HepG2 (cell line): ENCODE measurements around the gene ADCY6. TPM values are rescaled to one million over a fixed set of nuclear protein-coding genes. Genes with fewer than 3 reads are reported as not detected.

Experiments
- DMAP1 ChIP-seq: IDR thresholded peaks from 2 replicates; pipeline ENCODE4 v1.6.1; 2016
- KDM2A ChIP-seq: sonication (generic); formaldehyde crosslinking; IDR thresholded peaks from 2 replicates; pipeline ENCODE4 v1.4.0; 2020; ENCODE audit warnings: low read depth, missing genetic modification reagents, borderline replicate concordance
- MEF2D ChIP-seq: sonication (generic); formaldehyde crosslinking; IDR thresholded peaks from 2 replicates; pipeline ENCODE4 v1.5.1; 2020; ENCODE audit warnings: mild to moderate bottlenecking, missing genetic modification reagents
- TBX2 ChIP-seq: sonication (generic); formaldehyde crosslinking; IDR thresholded peaks from 2 replicates; pipeline ENCODE4 v1.5.0; 2020; ENCODE audit warnings: missing genetic modification reagents, mild to moderate bottlenecking, borderline replicate concordance
- ZNF232 ChIP-seq: sonication (generic); formaldehyde crosslinking; IDR thresholded peaks from 2 replicates; pipeline ENCODE4 v1.4.0; 2020; ENCODE audit warnings: missing genetic modification reagents, borderline replicate concordance
- ZNF263 ChIP-seq: sonication (generic); formaldehyde crosslinking; IDR thresholded peaks from 2 replicates; pipeline ENCODE4 v1.4.0; 2020; ENCODE audit warnings: missing genetic modification reagents
- ZNF383 ChIP-seq: sonication (generic); formaldehyde crosslinking; IDR thresholded peaks from 2 replicates; pipeline ENCODE4 v1.4.0; 2020; ENCODE audit warnings: missing genetic modification reagents, mild to moderate bottlenecking, borderline replicate concordance
- ZNF501 ChIP-seq: sonication (generic); formaldehyde crosslinking; IDR thresholded peaks from 2 replicates; pipeline ENCODE4 v1.5.1; 2020; ENCODE audit warnings: mild to moderate bottlenecking, moderate library complexity, missing genetic modification reagents
- ZNF629 ChIP-seq: sonication (generic); formaldehyde crosslinking; conservative IDR thresholded peaks from 2 replicates; pipeline ENCODE4 v1.5.0; 2020; ENCODE audit warnings: missing genetic modification reagents
- ZNF772 ChIP-seq: sonication (generic); formaldehyde crosslinking; IDR thresholded peaks from 2 replicates; pipeline ENCODE4 v1.5.0; 2020; ENCODE audit warnings: mild to moderate bottlenecking, missing genetic modification reagents
- polyA plus RNA-seq, 8 experiments: library from polyadenylated mRNA; depleted of rRNA in 3 of 8; stranded (reverse) in 7 of 8; unstranded in 1 of 8; fragments of >200 nt; fragmentation: Illumina TruSeq in 4 of 8; extraction: Trizol in 4 of 8; gene quantifications; 2 replicates each; pipeline versions ENCODE4 v1.2.1 to v1.2.3, GENCODE V29; 2011 to 2016; ENCODE audit warnings: low read depth in 4 of 8, missing spikeins in 1 of 8, mixed read lengths in 1 of 8; ENCODE audit not compliant: insufficient read depth in 1 of 8
- total RNA-seq, 5 experiments: library from RNA; depleted of rRNA; stranded (reverse); fragments of >200 nt; fragmentation: Illumina TruSeq; extraction: Trizol; gene quantifications; 2 replicates each; pipeline ENCODE4 v1.2.3, GENCODE V29; 2016; ENCODE audit warnings: low read depth in 1 of 5
- TF ChIP-seq, protein P1 (sequence below): sonication (generic); formaldehyde crosslinking; IDR thresholded peaks from 2 replicates; pipeline ENCODE4 v1.4.0; 2020; ENCODE audit warnings: mild to moderate bottlenecking, missing genetic modification reagents
- TF ChIP-seq, protein P2 (sequence below): sonication (generic); formaldehyde crosslinking; IDR thresholded peaks from 2 replicates; pipeline ENCODE4 v1.5.1; 2020; ENCODE audit warnings: mild to moderate bottlenecking, missing genetic modification reagents
- TF ChIP-seq, protein P3 (sequence below): IDR thresholded peaks from 2 replicates; pipeline ENCODE4 v1.6.1; 2018; ENCODE audit warnings: missing genetic modification reagents, mild to moderate bottlenecking, missing compliant biosample characterization
- TF ChIP-seq, protein P4 (sequence below), 2 experiments: sonication (generic) in 1 of 2; formaldehyde crosslinking in 1 of 2; IDR thresholded peaks; 2 replicates each; pipeline versions ENCODE4 v1.4.0 to v1.6.1; 2018 to 2020; ENCODE audit warnings: missing genetic modification reagents in 2 of 2, borderline replicate concordance in 1 of 2, low read depth in 1 of 2, mild to moderate bottlenecking in 1 of 2, missing biosample characterization in 1 of 2
- TF ChIP-seq, protein P5 (sequence below): IDR thresholded peaks from 2 replicates; pipeline ENCODE4 v1.6.1; 2016; ENCODE audit warnings: missing compliant biosample characterization, missing genetic modification reagents, borderline replicate concordance
- TF ChIP-seq, protein P6 (sequence below): sonication (generic); formaldehyde crosslinking; IDR thresholded peaks from 2 replicates; pipeline ENCODE4 v1.4.0; 2020; ENCODE audit warnings: missing genetic modification reagents, low read depth, mild to moderate bottlenecking, borderline replicate concordance

The ADCY6 gene
- total and polyA plus RNA-seq, 2 of the 13 experiments (the other 11 are each of a cell fraction or from before 2014, with no cell fraction given): 10.6 to 11.8 TPM

DNA sequence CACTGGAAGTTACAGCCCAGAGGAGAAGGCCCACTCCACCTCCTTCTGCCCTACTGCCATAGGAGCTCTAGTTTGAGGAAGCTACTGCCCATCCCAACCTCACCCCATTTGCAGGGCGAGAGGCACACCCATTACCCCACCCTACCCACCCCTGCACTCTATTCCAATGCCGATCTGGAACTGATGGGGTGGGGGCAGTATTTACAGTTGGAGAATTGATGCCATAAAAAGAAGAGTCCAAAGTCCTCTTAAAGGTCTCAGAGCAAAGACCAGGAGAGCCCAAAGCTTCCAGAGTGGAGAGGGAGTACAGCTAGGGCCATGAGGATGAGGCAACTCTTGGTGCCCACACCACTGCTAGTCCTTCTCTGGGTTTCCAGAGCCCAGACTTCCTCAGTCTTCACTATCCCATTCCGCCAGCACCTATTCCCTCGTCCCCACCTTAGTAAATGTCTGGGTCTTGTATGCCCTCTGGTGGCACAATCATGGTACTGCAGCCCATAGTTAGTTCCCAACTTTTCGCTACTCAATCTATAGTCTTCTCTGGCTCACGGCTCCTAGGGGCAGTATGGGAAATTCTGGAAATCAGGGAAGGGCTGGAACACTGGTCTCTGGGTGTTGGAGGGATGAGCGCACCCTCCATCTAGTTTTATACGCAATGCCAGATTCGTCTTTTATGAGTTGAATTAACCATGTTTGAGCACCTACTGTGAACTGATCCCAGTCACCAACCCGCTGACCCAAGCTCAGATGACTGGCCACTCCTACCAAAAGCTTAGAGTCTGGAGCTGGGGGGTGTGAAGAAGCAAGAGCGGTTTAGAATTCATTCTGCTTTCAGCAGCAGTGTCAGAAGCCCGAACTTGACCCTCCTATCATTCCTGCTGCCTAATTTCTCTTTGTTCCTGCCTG lies 6.9 kb upstream of the ADCY6 start (continued):
- TF ChIP-seq, protein P1, sequence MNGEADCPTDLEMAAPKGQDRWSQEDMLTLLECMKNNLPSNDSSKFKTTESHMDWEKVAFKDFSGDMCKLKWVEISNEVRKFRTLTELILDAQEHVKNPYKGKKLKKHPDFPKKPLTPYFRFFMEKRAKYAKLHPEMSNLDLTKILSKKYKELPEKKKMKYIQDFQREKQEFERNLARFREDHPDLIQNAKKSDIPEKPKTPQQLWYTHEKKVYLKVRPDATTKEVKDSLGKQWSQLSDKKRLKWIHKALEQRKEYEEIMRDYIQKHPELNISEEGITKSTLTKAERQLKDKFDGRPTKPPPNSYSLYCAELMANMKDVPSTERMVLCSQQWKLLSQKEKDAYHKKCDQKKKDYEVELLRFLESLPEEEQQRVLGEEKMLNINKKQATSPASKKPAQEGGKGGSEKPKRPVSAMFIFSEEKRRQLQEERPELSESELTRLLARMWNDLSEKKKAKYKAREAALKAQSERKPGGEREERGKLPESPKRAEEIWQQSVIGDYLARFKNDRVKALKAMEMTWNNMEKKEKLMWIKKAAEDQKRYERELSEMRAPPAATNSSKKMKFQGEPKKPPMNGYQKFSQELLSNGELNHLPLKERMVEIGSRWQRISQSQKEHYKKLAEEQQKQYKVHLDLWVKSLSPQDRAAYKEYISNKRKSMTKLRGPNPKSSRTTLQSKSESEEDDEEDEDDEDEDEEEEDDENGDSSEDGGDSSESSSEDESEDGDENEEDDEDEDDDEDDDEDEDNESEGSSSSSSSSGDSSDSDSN (CRISPR knock-in tag): 0 out of 2 replicates have a peak, but pooled peaks have one; percentile 40
- TF ChIP-seq, protein P2, sequence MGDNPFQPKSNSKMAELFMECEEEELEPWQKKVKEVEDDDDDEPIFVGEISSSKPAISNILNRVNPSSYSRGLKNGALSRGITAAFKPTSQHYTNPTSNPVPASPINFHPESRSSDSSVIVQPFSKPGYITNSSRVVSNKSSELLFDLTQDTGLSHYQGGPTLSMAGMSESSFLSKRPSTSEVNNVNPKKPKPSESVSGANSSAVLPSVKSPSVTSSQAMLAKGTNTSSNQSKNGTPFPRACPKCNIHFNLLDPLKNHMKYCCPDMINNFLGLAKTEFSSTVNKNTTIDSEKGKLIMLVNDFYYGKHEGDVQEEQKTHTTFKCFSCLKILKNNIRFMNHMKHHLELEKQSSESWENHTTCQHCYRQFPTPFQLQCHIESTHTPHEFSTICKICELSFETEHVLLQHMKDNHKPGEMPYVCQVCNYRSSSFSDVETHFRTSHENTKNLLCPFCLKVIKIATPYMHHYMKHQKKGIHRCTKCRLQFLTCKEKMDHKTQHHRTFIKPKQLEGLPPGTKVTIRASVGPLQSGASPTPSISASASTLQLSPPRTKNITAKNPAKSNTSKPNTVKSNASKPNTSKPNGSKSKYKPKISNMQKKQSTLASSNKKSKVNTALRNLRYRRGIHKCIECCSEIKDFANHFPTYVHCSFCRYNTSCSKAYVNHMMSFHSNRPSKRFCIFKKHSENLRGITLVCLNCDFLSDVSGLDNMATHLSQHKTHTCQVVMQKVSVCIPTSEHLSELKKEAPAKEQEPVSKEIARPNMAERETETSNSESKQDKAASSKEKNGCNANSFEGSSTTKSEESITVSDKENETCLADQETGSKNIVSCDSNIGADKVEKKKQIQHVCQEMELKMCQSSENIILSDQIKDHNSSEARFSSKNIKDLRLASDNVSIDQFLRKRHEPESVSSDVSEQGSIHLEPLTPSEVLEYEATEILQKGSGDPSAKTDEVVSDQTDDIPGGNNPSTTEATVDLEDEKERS (CRISPR knock-in tag): no peak
- TF ChIP-seq ZNF629 (CRISPR knock-in tag) (peak; percentile 45; the same call in 1 of the 2 replicates), ZNF772 (CRISPR knock-in tag) (no peak), ZNF383 (no peak), MEF2D (CRISPR knock-in tag) (0 out of 2 replicates have a peak, but pooled peaks have one; percentile 18), TBX2 (CRISPR knock-in tag) (0 out of 2 replicates have a peak, but pooled peaks have one; percentile 22), KDM2A (0 out of 2 replicates have a peak, but pooled peaks have one; percentile 42), DMAP1 (CRISPR knock-in tag) (no peak), ZNF501 (CRISPR knock-in tag) (no peak), ZNF263 (CRISPR knock-in tag) (no peak), ZNF232 (no peak)
- TF ChIP-seq, protein P3, sequence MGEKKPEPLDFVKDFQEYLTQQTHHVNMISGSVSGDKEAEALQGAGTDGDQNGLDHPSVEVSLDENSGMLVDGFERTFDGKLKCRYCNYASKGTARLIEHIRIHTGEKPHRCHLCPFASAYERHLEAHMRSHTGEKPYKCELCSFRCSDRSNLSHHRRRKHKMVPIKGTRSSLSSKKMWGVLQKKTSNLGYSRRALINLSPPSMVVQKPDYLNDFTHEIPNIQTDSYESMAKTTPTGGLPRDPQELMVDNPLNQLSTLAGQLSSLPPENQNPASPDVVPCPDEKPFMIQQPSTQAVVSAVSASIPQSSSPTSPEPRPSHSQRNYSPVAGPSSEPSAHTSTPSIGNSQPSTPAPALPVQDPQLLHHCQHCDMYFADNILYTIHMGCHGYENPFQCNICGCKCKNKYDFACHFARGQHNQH (CRISPR knock-in tag): 0 out of 2 replicates have a peak, but pooled peaks have one; percentile 17
- TF ChIP-seq, protein P4, sequence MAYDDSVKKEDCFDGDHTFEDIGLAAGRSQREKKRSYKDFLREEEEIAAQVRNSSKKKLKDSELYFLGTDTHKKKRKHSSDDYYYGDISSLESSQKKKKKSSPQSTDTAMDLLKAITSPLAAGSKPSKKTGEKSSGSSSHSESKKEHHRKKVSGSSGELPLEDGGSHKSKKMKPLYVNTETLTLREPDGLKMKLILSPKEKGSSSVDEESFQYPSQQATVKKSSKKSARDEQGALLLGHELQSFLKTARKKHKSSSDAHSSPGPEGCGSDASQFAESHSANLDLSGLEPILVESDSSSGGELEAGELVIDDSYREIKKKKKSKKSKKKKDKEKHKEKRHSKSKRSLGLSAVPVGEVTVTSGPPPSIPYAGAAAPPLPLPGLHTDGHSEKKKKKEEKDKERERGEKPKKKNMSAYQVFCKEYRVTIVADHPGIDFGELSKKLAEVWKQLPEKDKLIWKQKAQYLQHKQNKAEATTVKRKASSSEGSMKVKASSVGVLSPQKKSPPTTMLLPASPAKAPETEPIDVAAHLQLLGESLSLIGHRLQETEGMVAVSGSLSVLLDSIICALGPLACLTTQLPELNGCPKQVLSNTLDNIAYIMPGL (CRISPR knock-in tag; IDR thresholded peaks at IDR 0.05; ENCODE audit: borderline replicate concordance in 1 of 2, low read depth in 1 of 2): peak; percentile 47 to 49; a peak in 1 of 4 replicates
- TF ChIP-seq, protein P5, sequence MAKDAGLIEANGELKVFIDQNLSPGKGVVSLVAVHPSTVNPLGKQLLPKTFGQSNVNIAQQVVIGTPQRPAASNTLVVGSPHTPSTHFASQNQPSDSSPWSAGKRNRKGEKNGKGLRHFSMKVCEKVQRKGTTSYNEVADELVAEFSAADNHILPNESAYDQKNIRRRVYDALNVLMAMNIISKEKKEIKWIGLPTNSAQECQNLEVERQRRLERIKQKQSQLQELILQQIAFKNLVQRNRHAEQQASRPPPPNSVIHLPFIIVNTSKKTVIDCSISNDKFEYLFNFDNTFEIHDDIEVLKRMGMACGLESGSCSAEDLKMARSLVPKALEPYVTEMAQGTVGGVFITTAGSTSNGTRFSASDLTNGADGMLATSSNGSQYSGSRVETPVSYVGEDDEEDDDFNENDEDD: no peak
- TF ChIP-seq, protein P6, sequence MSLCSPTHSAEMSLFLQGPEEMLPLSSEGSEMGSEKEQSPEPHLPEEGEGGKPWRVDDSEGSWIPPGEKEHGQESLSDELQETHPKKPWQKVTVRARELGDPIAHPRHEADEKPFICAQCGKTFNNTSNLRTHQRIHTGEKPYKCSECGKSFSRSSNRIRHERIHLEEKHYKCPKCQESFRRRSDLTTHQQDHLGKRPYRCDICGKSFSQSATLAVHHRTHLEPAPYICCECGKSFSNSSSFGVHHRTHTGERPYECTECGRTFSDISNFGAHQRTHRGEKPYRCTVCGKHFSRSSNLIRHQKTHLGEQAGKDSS (CRISPR knock-in tag): peak; percentile 64; the same call in 1 of the 2 replicates
